A673 (cell line): Measurements from ENCODE around the gene HAS3. TPM values are rescaled to one million over a fixed set of nuclear protein-coding genes. Genes with fewer than 3 reads are reported as not detected.
"Not testable (repeated sequence)": the region's sequence is repeated elsewhere in the genome, so short reads cannot be mapped to it uniquely, and the experiment has no call there.

Experiments used
- BruUV-seq: library from RNA; stranded (reverse); fragments of 400-500 nt; replicated peaks from 2 replicates; lab custom pipeline; 2021; lab: Mats Ljungman, UMichigan
- CTCF ChIA-PET: fragments of 300-600 bp; sonication (Branson Sonifier 250); formaldehyde crosslinking; loops from one replicate; lab custom pipeline; 2022; ENCODE audit warnings: antibody characterized with exemption; lab: Charles Lee
- POLR2A ChIA-PET: fragments of 300-600 bp; sonication (Branson Sonifier 250); formaldehyde crosslinking; loops from one replicate; lab custom pipeline; 2022; ENCODE audit warnings: antibody characterized with exemption; ENCODE audit not compliant: low non-redundant PET; lab: Charles Lee
- DNase-seq: peaks from one replicate; pipeline ENCODE4 v3.0.0-alpha.2; 2015; ENCODE audit warnings: low spot score
- H3K27ac ChIP-seq: fragments of 200-600 bp; sonication (generic); 2 replicates; pipeline ENCODE4 v1.5.1; 2016; ENCODE audit warnings: mixed run types, low read depth, mild to moderate bottlenecking, mixed read lengths, antibody characterized with exemption, low read length; ENCODE audit not compliant: poor library complexity, severe bottlenecking
- H3K27me3 ChIP-seq: fragments of 200-600 bp; sonication (generic); replicated peaks from 2 replicates; pipeline ENCODE4 v1.6.1; 2017; ENCODE audit warnings: mixed run types, low read depth, mild to moderate bottlenecking, mixed read lengths, antibody characterized with exemption, low read length; ENCODE audit not compliant: insufficient read depth, poor library complexity
- H3K36me3 ChIP-seq: fragments of 200-600 bp; sonication (generic); 2 replicates; pipeline ENCODE4 v1.6.1; 2016; ENCODE audit warnings: mixed run types, mild to moderate bottlenecking, mixed read lengths, antibody characterized with exemption, low read length; ENCODE audit not compliant: insufficient read depth, poor library complexity, severe bottlenecking
- H3K4me1 ChIP-seq: fragments of 200-600 bp; sonication (generic); 2 replicates; pipeline ENCODE4 v1.6.1; 2017; ENCODE audit warnings: mixed run types, mild to moderate bottlenecking, mixed read lengths, antibody characterized with exemption, low read length; ENCODE audit not compliant: insufficient read depth, poor library complexity, severe bottlenecking
- H3K4me3 ChIP-seq: fragments of 200-600 bp; sonication (generic); 2 replicates; pipeline ENCODE4 v1.5.1; 2016; ENCODE audit warnings: low read depth, mixed run types, mild to moderate bottlenecking, mixed read lengths, low read length; ENCODE audit not compliant: poor library complexity, severe bottlenecking
- H3K9me3 ChIP-seq: fragments of 200-600 bp; sonication (generic); 2 replicates; pipeline ENCODE4 v1.6.1; 2016; ENCODE audit warnings: mixed run types, low read depth, mild to moderate bottlenecking, mixed read lengths, antibody characterized with exemption, low read length; ENCODE audit not compliant: poor library complexity, severe bottlenecking
- CTCF ChIP-seq: fragments of 300-800, 200-600 bp; sonication (generic); conservative IDR thresholded peaks from 2 replicates; pipeline ENCODE4 v1.5.1; 2017; ENCODE audit warnings: low read depth, mild to moderate bottlenecking, antibody characterized with exemption, low read length, moderate library complexity, mixed read lengths
- EZH2 ChIP-seq: fragments of 200-600 bp; sonication (generic); IDR thresholded peaks from 2 replicates; pipeline ENCODE4 v1.6.1; 2017; ENCODE audit warnings: borderline replicate concordance, low read depth, mild to moderate bottlenecking, mixed read lengths, antibody characterized with exemption, low read length; ENCODE audit not compliant: poor library complexity, severe bottlenecking
- intact Hi-C: fragments of 100-400 bp; cut with micrococcal nuclease; formaldehyde crosslinking; loops from one replicate; pipeline ENCODE4 v1.10.0; 2022; ENCODE audit not compliant: unreplicated experiment
- total RNA-seq: library from RNA; stranded (reverse); gene quantifications from 2 replicates; pipeline ENCODE4 v1.2.3, GENCODE V29; 2021

Gene HAS3
- total RNA-seq, 1 experiment from 2014 or later, result 0.49 TPM

GRCh38 chr16:69132424-69133252, 27.2 kb downstream of the HAS3 start, which contains the start of the genes CHTF8 and UTP4:
TSS of gene CHTF8 (minus strand) at chr16:69132588. CDS start at chr16:69121458, 11,130 bp downstream.
TSS of gene UTP4 (plus strand) at chr16:69132649. CDS start at chr16:69133460, 811 bp downstream.
- H3K4me3 ChIP-seq, result peak within 1 kb of the TSS; percentile 90
- CTCF ChIA-PET, result interaction anchor here (0.6 kb wide), 1 partner anchor 160 kb away, joined by 5 read pairs; no protein-coding TSS in a partner anchor
- no peak for TF ChIP-seq EZH2
- no peak for TF ChIP-seq CTCF
- peaks cover 17% of the 10 kb centered on the region for H3K4me1 ChIP-seq
- intact Hi-C loops, result no loop called here
- no TSS peak for BruUV-seq
- H3K36me3 ChIP-seq, result peaks cover 31% of the 10 kb centered on the region
- H3K27ac ChIP-seq, result peak within 1 kb of the TSS; percentile 97
- POLR2A ChIA-PET, result interaction anchor here (0.6 kb wide), 3 partner anchors 18 to 981 kb away, joined by 4 to 7 read pairs (median 4); partner anchors contain the start of gene TANGO6
- H3K27me3 ChIP-seq, result no peaks in the 10 kb centered on the region
- H3K9me3 ChIP-seq, result no peaks in the 10 kb centered on the region
- peak; percentile 93 for DNase-seq

- TF ChIP-seq CTCF, result no peak
- TF ChIP-seq EZH2, result no peak
- Histone ChIP-seq H3K9me3 (no peaks in the 10 kb centered on the region), H3K27ac (peak overlapping the region; percentile 97), H3K27me3 (no peaks in the 10 kb centered on the region), H3K4me1 (peaks cover 17% of the 10 kb centered on the region), H3K36me3 (peaks cover 40% of the 10 kb centered on the region), H3K4me3 (peak overlapping the region; percentile 90)
- CTCF ChIA-PET, result interaction anchor here (0.6 kb wide), 1 partner anchor 160 kb away, joined by 5 read pairs; no protein-coding TSS in a partner anchor
- no TSS peak for BruUV-seq
- no peak for DNase-seq
- intact Hi-C loops, result no loop called here
- POLR2A ChIA-PET, result interaction anchor here (0.6 kb wide), 3 partner anchors 19 to 980 kb away, joined by 4 to 7 read pairs (median 4); partner anchors contain the start of gene TANGO6
Observed at GRCh38 chr16:69133373-69133954, 28.0 kb downstream of the HAS3 start.

GRCh38 chr16:69138608-69139007, 33.2 kb downstream of the HAS3 start:
- POLR2A ChIA-PET, result no interaction called here
- TF ChIP-seq CTCF (no peak), EZH2 (no peak)
- no peak for DNase-seq
- intact Hi-C loops, result no loop called here
- BruUV-seq, result no TSS peak
- peaks cover 73% of the 10 kb centered on the region for H3K36me3 ChIP-seq
- no peaks in the 10 kb centered on the region for H3K4me1 ChIP-seq
- CTCF ChIA-PET, result no interaction called here
- H3K4me3 ChIP-seq, result no peak overlapping the region
- H3K27ac ChIP-seq, result no peak overlapping the region
- no peaks in the 10 kb centered on the region for H3K9me3 ChIP-seq
- no peaks in the 10 kb centered on the region for H3K27me3 ChIP-seq

GRCh38 chr16:69139464-69139863, 34.0 kb downstream of the HAS3 start:
- DNase-seq, intact Hi-C loops, H3K27ac ChIP-seq, BruUV-seq, H3K4me1 ChIP-seq, POLR2A ChIA-PET, H3K4me3 ChIP-seq, H3K9me3 ChIP-seq, CTCF ChIA-PET, H3K27me3 ChIP-seq: not testable (repeated sequence)
- peaks cover 79% of the 10 kb centered on the region for H3K36me3 ChIP-seq
